Brain microvascular endothelial cell (primary cell): ENCODE results near the gene PITPNC1.
"Not testable (repeated sequence)": the region's sequence is repeated elsewhere in the genome, so short reads cannot be mapped to it uniquely, and the experiment has no call there.

Source experiments
- DNase-seq: peaks from one replicate; pipeline ENCODE4 v3.0.0-alpha.2; 2020
- H3K27ac ChIP-seq: fragments of 250-450 bp; sonication (Bioruptor Pico); 2 replicates; pipeline ENCODE4 v1.5.1; 2020; ENCODE audit warnings: mild to moderate bottlenecking, moderate library complexity
- H3K27me3 ChIP-seq: fragments of 250-450 bp; sonication (Bioruptor Pico); replicated peaks from 2 replicates; pipeline ENCODE4 v1.5.1; 2020; ENCODE audit warnings: mild to moderate bottlenecking
- H3K36me3 ChIP-seq: fragments of 250-450 bp; sonication (Bioruptor Pico); replicated peaks from 2 replicates; pipeline ENCODE4 v1.5.1; 2020; ENCODE audit warnings: mild to moderate bottlenecking
- H3K4me3 ChIP-seq: 2 replicates; pipeline ENCODE4 v1.5.1; 2011; ENCODE audit warnings: low read depth, mild to moderate bottlenecking, control low read depth, low read length, moderate library complexity
- in situ Hi-C: cut with HindIII; loops from 2 replicates; pipeline ENCODE4 v1.10.0; 2017; ENCODE audit warnings: low sequenced_read_pairs, low pct_ligation_motif_present
- TF ChIP-seq, protein P1 (sequence below): IDR thresholded peaks from 2 replicates; pipeline ENCODE4 v1.5.1; 2011; ENCODE audit warnings: low read depth, mild to moderate bottlenecking, moderate library complexity, low read length, control low read depth, inconsistent platforms; ENCODE audit errors: missing control alignments

PITPNC1 gene

GRCh38 chr17:67725373-67725791 is 348.3 kb downstream of the PITPNC1 start:
- no peak overlapping the region for H3K27ac ChIP-seq
- peaks cover 64% of the 10 kb centered on the region for H3K36me3 ChIP-seq
- no peak overlapping the region for H3K4me3 ChIP-seq
- no peaks in the 10 kb centered on the region for H3K27me3 ChIP-seq
- TF ChIP-seq, protein P1, sequence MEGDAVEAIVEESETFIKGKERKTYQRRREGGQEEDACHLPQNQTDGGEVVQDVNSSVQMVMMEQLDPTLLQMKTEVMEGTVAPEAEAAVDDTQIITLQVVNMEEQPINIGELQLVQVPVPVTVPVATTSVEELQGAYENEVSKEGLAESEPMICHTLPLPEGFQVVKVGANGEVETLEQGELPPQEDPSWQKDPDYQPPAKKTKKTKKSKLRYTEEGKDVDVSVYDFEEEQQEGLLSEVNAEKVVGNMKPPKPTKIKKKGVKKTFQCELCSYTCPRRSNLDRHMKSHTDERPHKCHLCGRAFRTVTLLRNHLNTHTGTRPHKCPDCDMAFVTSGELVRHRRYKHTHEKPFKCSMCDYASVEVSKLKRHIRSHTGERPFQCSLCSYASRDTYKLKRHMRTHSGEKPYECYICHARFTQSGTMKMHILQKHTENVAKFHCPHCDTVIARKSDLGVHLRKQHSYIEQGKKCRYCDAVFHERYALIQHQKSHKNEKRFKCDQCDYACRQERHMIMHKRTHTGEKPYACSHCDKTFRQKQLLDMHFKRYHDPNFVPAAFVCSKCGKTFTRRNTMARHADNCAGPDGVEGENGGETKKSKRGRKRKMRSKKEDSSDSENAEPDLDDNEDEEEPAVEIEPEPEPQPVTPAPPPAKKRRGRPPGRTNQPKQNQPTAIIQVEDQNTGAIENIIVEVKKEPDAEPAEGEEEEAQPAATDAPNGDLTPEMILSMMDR = no peak
- DNase-seq = no peak
- in situ Hi-C loops = no loop called here

GRCh38 chr17:67725807-67726206 is 348.7 kb downstream of the PITPNC1 start:
- Histone ChIP-seq H3K27ac (no peak overlapping the region), H3K4me3 (no peak overlapping the region), H3K36me3 (peaks cover 61% of the 10 kb centered on the region), H3K27me3 (no peaks in the 10 kb centered on the region)
- no peak for DNase-seq
- TF ChIP-seq, protein P1 = no peak
- in situ Hi-C loops = no loop called here

DNA sequence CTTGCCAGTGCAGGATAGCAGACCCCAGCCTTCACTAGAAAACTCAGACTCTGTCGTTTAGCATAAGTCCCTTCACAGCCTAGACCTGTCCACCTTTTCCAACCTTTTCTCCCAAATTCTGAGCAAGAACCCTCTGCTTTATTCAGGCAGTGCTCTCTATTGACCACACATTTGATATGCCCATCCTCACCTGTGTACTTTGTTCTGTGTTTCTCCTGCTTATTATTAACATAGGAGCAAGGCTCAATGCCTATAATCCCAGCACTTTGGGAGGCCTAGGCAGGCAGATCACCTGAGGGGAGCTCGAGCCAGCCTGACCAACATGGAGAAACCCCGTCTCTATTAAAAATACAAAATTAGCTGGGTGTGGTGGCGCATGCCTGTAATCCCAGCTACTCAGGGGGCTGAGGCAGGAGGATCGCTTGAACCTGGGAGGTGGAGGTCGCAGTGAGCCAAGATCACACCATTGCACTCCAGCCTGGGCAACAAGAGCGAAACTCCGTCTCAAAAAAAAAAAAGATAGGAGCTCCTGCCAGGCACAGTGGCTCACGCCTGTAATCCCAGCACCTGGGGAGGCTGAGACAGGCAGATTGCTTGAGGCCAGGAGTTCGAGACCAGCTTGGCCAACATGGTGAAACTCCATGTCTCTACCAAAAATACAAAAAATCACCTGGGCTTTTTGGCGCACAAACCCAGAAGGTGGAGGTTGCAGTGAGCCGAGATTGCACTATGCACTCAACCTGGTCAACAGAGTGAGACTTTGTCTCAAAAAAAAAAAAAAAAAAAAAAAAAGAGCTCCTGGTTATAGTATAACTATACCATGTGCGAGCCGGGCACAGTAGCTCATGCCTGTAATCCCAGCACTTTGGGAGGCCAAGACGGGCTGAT is 350.3 kb downstream of the PITPNC1 start:
- H3K36me3 ChIP-seq = peaks cover 56% of the 10 kb centered on the region
- H3K27ac ChIP-seq, DNase-seq, in situ Hi-C loops, H3K4me3 ChIP-seq, H3K27me3 ChIP-seq: not testable (repeated sequence)

DNA sequence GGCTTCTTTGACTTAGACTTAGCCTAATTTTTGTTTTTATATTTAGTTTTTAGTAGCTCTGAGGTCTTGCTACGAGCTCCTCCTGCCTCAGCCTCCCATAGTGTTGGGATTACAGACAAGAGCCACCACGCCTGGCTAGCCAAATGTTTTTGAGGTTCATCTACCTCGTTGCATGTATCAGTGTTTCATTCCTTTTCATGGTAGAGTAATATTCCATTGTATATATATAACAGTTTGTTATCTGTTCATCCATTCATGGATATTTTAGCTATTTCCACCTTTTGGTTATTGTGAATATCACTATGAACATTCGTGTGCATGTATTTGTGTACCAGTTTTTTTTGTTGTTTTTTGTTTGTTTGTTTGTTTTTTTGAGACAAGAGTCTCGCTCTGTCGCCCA is 352.8 kb downstream of the PITPNC1 start:
- Histone ChIP-seq H3K27ac (no peak overlapping the region), H3K36me3 (peaks cover 49% of the 10 kb centered on the region), H3K27me3 (no peaks in the 10 kb centered on the region), H3K4me3 (no peak overlapping the region)
- TF ChIP-seq, protein P1 = no peak
- DNase-seq = no peak
- in situ Hi-C loops = no loop called here

DNA sequence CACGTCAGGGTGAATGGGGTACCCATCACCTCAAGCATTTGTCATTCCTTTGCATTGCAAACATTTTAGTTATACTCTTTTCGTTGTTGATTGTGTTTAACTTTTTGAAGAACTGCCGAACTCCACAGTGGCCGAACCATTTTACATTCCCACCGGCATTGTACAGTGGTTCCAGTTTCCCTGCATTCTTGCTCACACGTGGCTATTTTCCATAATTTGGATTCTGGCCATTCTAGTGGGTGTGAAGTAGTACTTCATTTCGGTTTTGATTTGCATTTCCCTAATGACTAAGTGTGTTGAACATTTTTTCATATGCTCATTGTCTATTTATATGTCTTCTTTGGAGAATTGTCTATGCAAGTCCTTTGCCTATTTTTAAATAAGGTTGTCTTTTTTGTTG is 353.6 kb downstream of the PITPNC1 start:
- in situ Hi-C loops = no loop called here
- Histone ChIP-seq H3K4me3 (no peak overlapping the region), H3K36me3 (peaks cover 48% of the 10 kb centered on the region), H3K27me3 (no peaks in the 10 kb centered on the region), H3K27ac (no peak overlapping the region)
- DNase-seq = no peak
- TF ChIP-seq, protein P1 = no peak

DNA sequence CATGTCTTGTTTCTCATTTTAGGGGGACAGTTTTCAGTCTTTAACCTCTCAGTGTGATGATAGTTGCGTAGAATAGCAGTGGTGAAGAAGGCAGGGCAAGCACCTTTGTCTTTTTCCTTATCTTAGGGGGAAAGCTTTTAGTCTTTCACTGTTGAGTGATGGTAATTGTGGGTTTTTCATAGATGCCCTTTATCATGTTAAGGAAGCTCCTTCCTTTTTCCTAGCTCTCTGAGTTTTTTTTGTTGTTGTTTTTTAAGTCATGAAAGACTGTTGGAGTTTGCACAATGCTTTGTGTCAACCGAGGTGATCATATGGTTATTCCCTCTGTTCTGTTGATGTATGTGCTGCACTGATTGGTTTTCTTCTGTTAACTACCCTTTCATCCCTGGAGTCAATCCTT is 356.4 kb downstream of the PITPNC1 start:
- peaks cover 47% of the 10 kb centered on the region for H3K36me3 ChIP-seq
- in situ Hi-C loops = no loop called here

More for the DNA sequence above, 356.4 kb downstream of the PITPNC1 start:
- no peak overlapping the region for H3K27ac ChIP-seq
- TF ChIP-seq, protein P1 = no peak
- H3K4me3 ChIP-seq = no peak overlapping the region
- H3K27me3 ChIP-seq = no peaks in the 10 kb centered on the region
- DNase-seq = no peak
